Endodermal cell (in vitro differentiated cells): ENCODE measurements around the gene TNKS2. TPM values are rescaled to one million over a fixed set of nuclear protein-coding genes. Genes with fewer than 3 reads are reported as not detected.

Experiments
- DNase-seq: peaks from one replicate; pipeline ENCODE4 v3.0.0-alpha.2; 2017
- H3K27ac ChIP-seq: 2 replicates; pipeline ENCODE4 v1.5.1; 2013; ENCODE audit warnings: mild to moderate bottlenecking, low read depth, low read length, moderate library complexity
- H3K27me3 ChIP-seq: 2 replicates; pipeline ENCODE4 v1.6.1; 2013; ENCODE audit warnings: mild to moderate bottlenecking, low read length, moderate library complexity; ENCODE audit not compliant: insufficient read depth, control insufficient read depth, poor library complexity, severe bottlenecking
- H3K36me3 ChIP-seq: 2 replicates; pipeline ENCODE4 v1.7.0; 2013; ENCODE audit warnings: mild to moderate bottlenecking, low read length, moderate library complexity; ENCODE audit not compliant: control insufficient read depth, insufficient read depth
- H3K4me1 ChIP-seq: one replicate; pipeline ENCODE4 v1.7.0; 2013; ENCODE audit warnings: low read length; ENCODE audit not compliant: control insufficient read depth, insufficient read depth
- H3K4me3 ChIP-seq: 2 replicates; pipeline ENCODE4 v1.5.1; 2013; ENCODE audit warnings: mild to moderate bottlenecking, low read length, moderate library complexity
- H3K9ac ChIP-seq: 2 replicates; pipeline ENCODE4 v1.6.1; 2013; ENCODE audit warnings: mild to moderate bottlenecking, low read length, moderate library complexity; ENCODE audit not compliant: poor library complexity, severe bottlenecking; ENCODE audit errors: extremely low read depth
- H3K9me3 ChIP-seq: 2 replicates; pipeline ENCODE4 v1.6.1; 2013; ENCODE audit warnings: mild to moderate bottlenecking, low read length, moderate library complexity; ENCODE audit not compliant: control insufficient read depth
- H3K27ac Mint-ChIP-seq: 2 replicates; pipeline ENCODE4 v1.8.0; 2020; ENCODE audit warnings: mixed read lengths
- H3K27me3 Mint-ChIP-seq: 2 replicates; pipeline ENCODE4 v1.8.0; 2021; ENCODE audit warnings: mild to moderate bottlenecking, mixed read lengths; ENCODE audit not compliant: insufficient read depth
- H3K36me3 Mint-ChIP-seq: 2 replicates; pipeline ENCODE4 v1.8.0; 2020; ENCODE audit warnings: low read depth, mixed read lengths
- H3K4me1 Mint-ChIP-seq: 2 replicates; pipeline ENCODE4 v1.8.0; 2020; ENCODE audit warnings: mixed read lengths
- H3K4me3 Mint-ChIP-seq: 2 replicates; pipeline ENCODE4 v1.8.0; 2020; ENCODE audit warnings: mild to moderate bottlenecking, moderate library complexity, mixed read lengths
- H3K9me3 Mint-ChIP-seq: 2 replicates; pipeline ENCODE4 v1.8.0; 2020; ENCODE audit warnings: mild to moderate bottlenecking, mixed read lengths
- CTCF ChIP-seq: fragments of 200-600 bp; sonication (generic); conservative IDR thresholded peaks from 2 replicates; pipeline ENCODE4 v1.5.0; 2021; ENCODE audit warnings: antibody characterized with exemption, mild to moderate bottlenecking
- WGBS, 2 experiments: methylation state at CpG; one replicate each; pipeline versions ENCODE4 v1.1.5 to v1.1.7; 2013; ENCODE audit warnings: missing lambda C conversion rate in 2 of 2, mixed read lengths in 1 of 2; ENCODE audit not compliant: insufficient coverage in 1 of 2, insufficient read length in 1 of 2; 5-methylcytosine and 5-hydroxymethylcytosine counted together
- total RNA-seq, 2 donors: library from RNA; stranded (reverse); fragmentation: NEBNext Ultra II Directional in 1 of 2; extraction: Animal tissue kit (Norgen Biotek cat#: 25700) in 1 of 2; gene quantifications; 2 replicates in 1 of 2; 3 replicates in 1 of 2; pipeline ENCODE4 v1.2.1, GENCODE V29; 2021

Gene TNKS2
- total RNA-seq, 2 donors from 2014 or later = 51.3 to 59.9 TPM

DNA sequence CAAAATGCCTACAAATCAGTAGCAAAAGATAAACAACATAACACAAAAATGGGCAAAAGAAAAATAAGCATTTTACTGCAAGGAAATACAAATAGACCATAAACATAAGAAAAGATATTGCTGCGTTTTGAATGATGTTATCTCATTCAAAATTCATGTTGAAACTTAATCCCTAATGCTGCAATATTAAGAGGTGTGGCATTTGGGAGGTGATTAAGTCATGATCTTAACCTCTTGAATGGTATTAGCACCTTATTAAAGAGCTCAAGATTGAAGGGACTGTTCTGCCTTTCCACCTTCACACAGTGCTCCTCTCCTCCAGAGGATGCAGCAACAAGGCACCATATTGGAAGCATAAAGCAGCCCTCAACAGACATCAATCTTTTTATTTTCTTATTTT, 12.4 kb upstream of the TNKS2 start:
- Histone ChIP-seq H3K9ac (no peak overlapping the region), H3K27me3 (peaks cover 29% of the 10 kb centered on the region), H3K4me1 (peaks cover 5% of the 10 kb centered on the region), H3K4me3 (no peak overlapping the region), H3K36me3 (no peaks in the 10 kb centered on the region), H3K27ac (no peak overlapping the region), H3K9me3 (no peaks in the 10 kb centered on the region)
- Mint-ChIP-seq H3K27ac (no peak overlapping the region), H3K36me3 (no peaks in the 10 kb centered on the region), H3K9me3 (no peaks in the 10 kb centered on the region), H3K4me1 (peaks cover 12% of the 10 kb centered on the region), H3K4me3 (no peak overlapping the region), H3K27me3 (peaks cover 20% of the 10 kb centered on the region)
- no peak for DNase-seq
- no peak for TF ChIP-seq CTCF
- 67 to 80% methylated on average over 1 of the region's 1 CpG for WGBS, 2 experiments

GRCh38 chr10:91787258-91787657, 11.0 kb upstream of the TNKS2 start:
- TF ChIP-seq CTCF = peak; percentile 20
- peaks cover 5% of the 10 kb centered on the region for H3K4me1 ChIP-seq
- H3K27me3 ChIP-seq = peaks cover 27% of the 10 kb centered on the region
- 65 to 94% methylated on average over 2 of the region's 2 CpGs for WGBS, 2 experiments
- H3K27ac Mint-ChIP-seq = no peak overlapping the region
- H3K9ac ChIP-seq = no peak overlapping the region
- no peaks in the 10 kb centered on the region for H3K9me3 Mint-ChIP-seq
- H3K27ac ChIP-seq = no peak overlapping the region
- H3K4me3 Mint-ChIP-seq = no peak overlapping the region
- H3K9me3 ChIP-seq = no peaks in the 10 kb centered on the region
- no peak overlapping the region for H3K4me3 ChIP-seq
- no peaks in the 10 kb centered on the region for H3K36me3 ChIP-seq
- peak; percentile 48 for DNase-seq
- H3K4me1 Mint-ChIP-seq = peaks cover 12% of the 10 kb centered on the region
- no peaks in the 10 kb centered on the region for H3K36me3 Mint-ChIP-seq
- peaks cover 13% of the 10 kb centered on the region for H3K27me3 Mint-ChIP-seq

- Mint-ChIP-seq H3K4me3 (no peak overlapping the region), H3K4me1 (peaks cover 12% of the 10 kb centered on the region), H3K36me3 (no peaks in the 10 kb centered on the region), H3K9me3 (no peaks in the 10 kb centered on the region), H3K27ac (no peak overlapping the region), H3K27me3 (peaks cover 12% of the 10 kb centered on the region)
- Histone ChIP-seq H3K4me1 (peaks cover 5% of the 10 kb centered on the region), H3K9me3 (no peaks in the 10 kb centered on the region), H3K36me3 (no peaks in the 10 kb centered on the region), H3K27me3 (peaks cover 26% of the 10 kb centered on the region), H3K9ac (no peak overlapping the region), H3K4me3 (no peak overlapping the region), H3K27ac (no peak overlapping the region)
- no peak for TF ChIP-seq CTCF
- WGBS, 2 experiments = 92 to 100% methylated on average over 2 of the region's 2 CpGs
- no peak for DNase-seq
Observed at GRCh38 chr10:91787810-91788209, 10.4 kb upstream of the TNKS2 start.
